K562 (cell line): ENCODE data around the gene HADH. TPM values are rescaled to one million over a fixed set of nuclear protein-coding genes. Genes with fewer than 3 reads are reported as not detected.

Experiments used
- ATAC-seq: fragments of 200-7000 bp; cut with Tn5 transposase; 3 replicates; pipeline ENCODE4 v1.9.1; 2020; ENCODE audit warnings: moderate library complexity
- BruUV-seq: library from RNA; stranded (reverse); fragments of 400-500 nt; replicated peaks from 2 replicates; lab custom pipeline; 2021; lab: Mats Ljungman, UMichigan
- CTCF ChIA-PET: fragments of 300-600 bp; formaldehyde crosslinking; extraction: SDS; loops from one replicate; lab custom pipeline; 2021; ENCODE audit warnings: low intra/inter-chr PET ratio; lab: Yijun Ruan, JAX
- POLR2A ChIA-PET: fragments of 300-600, 350-650 bp; sonication (Branson Sonifier 250); formaldehyde crosslinking; extraction: SDS; loops from one replicate; lab custom pipeline; 2021; ENCODE audit warnings: antibody characterized with exemption, inconsistent platforms; lab: Yijun Ruan, JAX
- DNase-seq, 4 experiments: peaks; one replicate each; pipeline versions ENCODE4 v3.0.0 to v3.0.0-alpha.2; 2011 to 2018; ENCODE audit warnings: low spot score in 3 of 4, mixed read lengths in 3 of 4; ENCODE audit errors: extremely low read depth in 1 of 4
- FAIRE-seq: peaks from 2 replicates; lab custom pipeline; 2011; peaks lifted over from hg19 to GRCh38; lab: Jason Lieb, UNC
- H2AFZ ChIP-seq: 2 replicates; pipeline ENCODE4 v1.6.0; 2011; ENCODE audit warnings: low read depth, low read length, control low read depth, inconsistent platforms
- H3K27ac ChIP-seq: fragments of 200-600 bp; 3 replicates; pipeline ENCODE4 v1.8.0; 2011; ENCODE audit warnings: low read depth, mild to moderate bottlenecking, control low read depth, inconsistent platforms, low read length, moderate library complexity, mixed read lengths; ENCODE audit errors: extremely low read depth
- H3K27me3 ChIP-seq, 2 experiments: fragments of 300-600 bp in 1 of 2; 2 replicates in 1 of 2; 3 replicates in 1 of 2; pipeline versions ENCODE4 v1.6.0 to v1.8.0; 2011; ENCODE audit warnings: inconsistent platforms in 2 of 2, low read length in 2 of 2, mild to moderate bottlenecking in 1 of 2, mixed read lengths in 1 of 2, moderate library complexity in 1 of 2; ENCODE audit not compliant: control insufficient read depth in 2 of 2, insufficient read depth in 2 of 2
- H3K36me3 ChIP-seq: fragments of 300-600 bp; 3 replicates; pipeline ENCODE4 v1.8.0; 2011; ENCODE audit warnings: mild to moderate bottlenecking, low read length, inconsistent platforms; ENCODE audit not compliant: control insufficient read depth, insufficient read depth
- H3K4me1 ChIP-seq, 2 experiments: fragments of 200-600 bp in 1 of 2; replicated peaks in 1 of 2; 2 replicates in 1 of 2; 3 replicates in 1 of 2; pipeline versions ENCODE4 v1.5.1 to v1.8.0; 2011; ENCODE audit warnings: inconsistent platforms in 2 of 2, low read length in 2 of 2, mild to moderate bottlenecking in 1 of 2, mixed read lengths in 1 of 2, moderate library complexity in 1 of 2; ENCODE audit not compliant: control insufficient read depth in 2 of 2, insufficient read depth in 2 of 2
- H3K4me2 ChIP-seq: 2 replicates; pipeline ENCODE4 v1.6.1; 2011; ENCODE audit warnings: low read length, control low read depth, inconsistent platforms, mixed read lengths; ENCODE audit not compliant: insufficient read depth
- H3K4me3 ChIP-seq: fragments of 200-600 bp; sonication (generic), shearing (Covaris generic); 2 replicates; pipeline ENCODE4 v1.5.1; 2016; ENCODE audit warnings: control low read depth, inconsistent platforms
- H3K79me2 ChIP-seq: fragments of 200-600 bp; 3 replicates; pipeline ENCODE4 v1.8.0; 2011; ENCODE audit warnings: low read length, inconsistent platforms; ENCODE audit not compliant: control insufficient read depth, insufficient read depth
- H3K9ac ChIP-seq, 2 experiments: 2 replicates each; pipeline versions ENCODE4 v1.6.0 to v1.6.1; 2011; ENCODE audit warnings: low read depth in 2 of 2, low read length in 2 of 2, control low read depth in 1 of 2, inconsistent platforms in 1 of 2, mild to moderate bottlenecking in 1 of 2, mixed read lengths in 1 of 2; ENCODE audit not compliant: insufficient read depth in 1 of 2
- H3K9me1 ChIP-seq: one replicate; pipeline ENCODE4 v1.6.0; 2011; ENCODE audit warnings: inconsistent platforms, mild to moderate bottlenecking, low read length, moderate library complexity; ENCODE audit not compliant: control insufficient read depth, insufficient read depth
- H3K9me3 ChIP-seq: replicated peaks from 2 replicates; pipeline ENCODE4 v1.5.1; 2011; ENCODE audit warnings: low read depth, low read length, inconsistent platforms; ENCODE audit not compliant: control insufficient read depth, insufficient read depth
- H4K20me1 ChIP-seq: replicated peaks from 2 replicates; pipeline ENCODE4 v1.6.1; 2011; ENCODE audit warnings: low read length, inconsistent platforms, mixed read lengths; ENCODE audit not compliant: control insufficient read depth, insufficient read depth
- CEBPG ChIP-seq, 3 experiments: fragments of 200-800 bp in 1 of 3; sonication (Bioruptor generic) in 1 of 3; sonication (generic) in 1 of 3; formaldehyde crosslinking in 1 of 3; IDR thresholded peaks in 2 of 3; conservative IDR thresholded peaks in 1 of 3; 2 replicates each; pipeline versions ENCODE4 v1.6.1 to v1.8.0; 2016 to 2022; ENCODE audit warnings: missing compliant biosample characterization in 2 of 3, missing genetic modification characterization in 2 of 3, mild to moderate bottlenecking in 1 of 3, missing genetic modification reagents in 1 of 3
- CHD4 ChIP-seq: fragments of 200-600 bp; sonication (generic); IDR thresholded peaks from 3 replicates; pipeline ENCODE4 v1.6.1; 2012; ENCODE audit warnings: low read depth, mild to moderate bottlenecking, mixed read lengths, low read length, inconsistent platforms; ENCODE audit not compliant: insufficient read depth, insufficient replicate concordance, poor library complexity, severe bottlenecking
- CREM ChIP-seq: IDR thresholded peaks from 2 replicates; pipeline ENCODE4 v1.6.1; 2014; ENCODE audit warnings: antibody characterized with exemption, low read depth
- HDAC8 ChIP-seq: fragments of 450-650 bp; IDR thresholded peaks from 2 replicates; pipeline ENCODE4 v1.6.1; 2016; ENCODE audit warnings: mild to moderate bottlenecking, missing genetic modification characterization, moderate library complexity, missing compliant biosample characterization
- JUND ChIP-seq, 2 experiments: IDR thresholded peaks; 2 replicates in 1 of 2; 3 replicates in 1 of 2; pipeline ENCODE4 v1.6.1; 2011; ENCODE audit warnings: borderline replicate concordance in 2 of 2, low read depth in 2 of 2, low read length in 2 of 2, improper control_type of control experiment in 1 of 2, missing biosample characterization in 1 of 2, missing genetic modification characterization in 1 of 2, missing genetic modification reagents in 1 of 2
- MYC ChIP-seq, 2 experiments: fragments of 250-450 bp in 1 of 2; sonication (Bioruptor Pico) in 1 of 2; IDR thresholded peaks; 2 replicates each; pipeline versions ENCODE4 v1.5.1 to v1.6.1; 2012 to 2021; ENCODE audit warnings: low read depth in 2 of 2, borderline replicate concordance in 1 of 2, improper control_type of control experiment in 1 of 2, low read length in 1 of 2, mild to moderate bottlenecking in 1 of 2, moderate library complexity in 1 of 2
- MYNN ChIP-seq, 2 experiments: sonication (generic); formaldehyde crosslinking in 1 of 2; IDR thresholded peaks; 2 replicates each; pipeline versions ENCODE4 v1.5.0 to v1.6.1; 2016 to 2020; ENCODE audit warnings: antibody characterized with exemption in 1 of 2, missing genetic modification reagents in 1 of 2
- POLR2G ChIP-seq: fragments of 200-400 bp; formaldehyde crosslinking; IDR thresholded peaks from 2 replicates; pipeline ENCODE4 v1.6.1; 2017; ENCODE audit warnings: low read depth, mild to moderate bottlenecking, antibody characterized with exemption, low read length, moderate library complexity
- TFAM ChIP-seq: fragments of 250-450 bp; sonication (Bioruptor Pico); conservative IDR thresholded peaks from 2 replicates; pipeline ENCODE4 v1.5.0; 2021; ENCODE audit warnings: mild to moderate bottlenecking, moderate library complexity
- ZNF184 ChIP-seq: sonication (generic); formaldehyde crosslinking; IDR thresholded peaks from 2 replicates; pipeline ENCODE4 v1.5.0; 2020; ENCODE audit warnings: missing genetic modification reagents
- ZNF347 ChIP-seq: fragments of 450-650 bp; formaldehyde crosslinking; IDR thresholded peaks from 2 replicates; pipeline ENCODE4 v1.4.0; 2020; ENCODE audit warnings: low read depth, mild to moderate bottlenecking, moderate library complexity
- WGBS: fragments of 100-300 bp; shearing (Covaris generic); methylation state at CpG from one replicate; pipeline ENCODE4 v1.1.6; 2016; ENCODE audit warnings: low coverage, mixed read lengths; ENCODE audit not compliant: insufficient coverage; ENCODE audit errors: missing lambda C conversion rate; 5-methylcytosine and 5-hydroxymethylcytosine counted together
- in situ Hi-C: fragments of 300-500 bp; cut with MboI; formaldehyde crosslinking; loops from 4 replicates; pipeline ENCODE4 v1.15.0; 2018; ENCODE audit warnings: inconsistent platforms, mixed read lengths
- intact Hi-C: fragments of 100-400 bp; cut with micrococcal nuclease; formaldehyde crosslinking; loops from 2 replicates; pipeline ENCODE4 v1.14.2; 2022
- polyA plus RNA-seq, 8 experiments: library from polyadenylated mRNA; depleted of rRNA in 4 of 8; stranded (reverse) in 5 of 8; unstranded in 3 of 8; fragments of >200 nt; fragmentation: Nextera tagmentation in 2 of 8; fragmentation: Illumina TruSeq in 1 of 8; extraction: Ambion mirVana in 2 of 8; extraction: Trizol in 1 of 8; gene quantifications; 2 replicates each; pipeline versions ENCODE4 v1.2.1 to v1.2.3, GENCODE V29; 2011 to 2014; ENCODE audit warnings: inconsistent platforms in 1 of 8, missing spikeins in 1 of 8
- total RNA-seq, 7 experiments: library from RNA; depleted of rRNA in 6 of 7; stranded (reverse); fragments of >200 nt in 6 of 7; fragmentation: Illumina TruSeq in 2 of 7; extraction: Trizol in 2 of 7; gene quantifications; 2 replicates each; pipeline versions ENCODE4 v1.2.1 to v1.2.3, GENCODE V29; 2011 to 2021; ENCODE audit warnings: low replicate concordance in 1 of 7
- TF ChIP-seq, protein P1 (sequence below), 3 experiments: IDR thresholded peaks in 2 of 3; conservative IDR thresholded peaks in 1 of 3; 2 replicates each; pipeline ENCODE4 v1.5.1; 2011 to 2012; ENCODE audit warnings: low read length in 3 of 3, mild to moderate bottlenecking in 3 of 3, control low read depth in 2 of 3, improper control_type of control experiment in 1 of 3, inconsistent platforms in 1 of 3, low read depth in 1 of 3, mixed read lengths in 1 of 3, moderate library complexity in 1 of 3; ENCODE audit not compliant: insufficient read depth in 2 of 3
- TF ChIP-seq, protein P2 (sequence below): fragments of 450-650 bp; IDR thresholded peaks from 2 replicates; pipeline ENCODE4 v1.6.1; 2016; ENCODE audit warnings: missing biosample characterization, missing genetic modification characterization
- TF ChIP-seq, protein P3 (sequence below): fragments of 250-450 bp; sonication (Bioruptor Pico); IDR thresholded peaks from 2 replicates; pipeline ENCODE4 v1.5.0; 2021

The HADH gene
- total and polyA plus RNA-seq, 9 of the 15 experiments (the other 6 are each of a cell fraction or from before 2014, with no cell fraction given) = 9.4 to 73.3 (median 32.8) TPM

DNA sequence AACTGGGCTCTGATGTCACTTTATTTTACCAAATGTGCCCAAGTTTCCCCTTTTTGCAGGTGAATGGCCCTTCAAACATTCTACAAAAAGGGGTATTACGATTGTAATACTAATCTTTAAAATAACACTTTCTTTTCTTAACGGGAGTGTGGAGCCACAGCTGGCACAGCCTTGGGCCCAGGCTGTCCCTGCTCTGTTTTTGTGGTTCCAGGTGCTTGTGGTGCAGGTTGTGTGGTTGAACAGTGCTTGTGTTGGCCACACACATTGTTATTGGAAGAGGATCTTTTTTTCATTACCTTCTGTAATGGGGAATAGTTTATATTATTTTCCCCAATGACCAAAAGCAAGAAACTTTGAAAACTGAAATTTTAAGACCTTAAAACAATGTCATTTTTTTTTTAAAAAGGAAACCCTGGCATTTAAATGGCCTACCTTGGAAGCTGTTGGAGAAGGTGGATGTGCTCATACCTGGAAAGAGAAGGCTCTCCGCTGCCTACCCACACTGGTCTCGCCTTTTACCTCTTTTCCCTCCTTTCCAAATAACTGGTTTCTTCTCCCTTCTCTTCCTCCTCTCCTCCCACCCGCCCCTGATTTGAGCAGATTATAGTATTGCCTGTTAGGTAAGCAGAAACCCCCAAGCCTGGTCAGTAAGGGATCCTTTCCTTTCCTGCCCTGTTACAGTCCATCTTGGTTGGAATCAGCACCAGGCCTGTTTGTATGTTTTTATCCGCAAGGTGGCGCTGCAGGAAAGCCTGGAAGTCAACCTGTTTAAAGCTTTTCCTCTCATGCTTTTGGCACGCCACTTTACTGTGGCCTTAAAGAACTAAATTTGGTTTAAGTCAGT lies 28.6 kb downstream of the HADH start:
- Histone ChIP-seq H3K9me3 (no peaks in the 10 kb centered on the region), H3K9me1 (no peaks in the 10 kb centered on the region), H3K4me3 (no peak overlapping the region), H2AFZ (no peak overlapping the region), H3K36me3 (peaks cover 50% of the 10 kb centered on the region; the same call in 2 of the 3 replicates), H3K27ac (no peak overlapping the region), H3K27me3 (no peaks in the 10 kb centered on the region), H4K20me1 (no peaks in the 10 kb centered on the region), H3K4me2 (no peak overlapping the region), H3K9ac (no peak overlapping the region), H3K4me1 (peaks cover 0 to 4% of the 10 kb centered on the region in 2 experiments; a peak in 3 of 5 replicates), H3K79me2 (no peaks in the 10 kb centered on the region)
- BruUV-seq = no TSS peak
- intact Hi-C loops = loop anchor here (1.0 to 5.0 kb wide), 3 partner anchors 164 to 554 kb away; no protein-coding TSS in a partner anchor
- POLR2A ChIA-PET = interaction anchor here (0.6 to 0.8 kb wide), 3 partner anchors 10 to 482 kb away, joined by 3 read pairs; no protein-coding TSS in a partner anchor
- in situ Hi-C loops = loop anchor here (5.0 kb wide), 1 partner anchor 554 kb away; no protein-coding TSS in a partner anchor
- ATAC-seq = peak; percentile 97
- 33% methylated on average over 8 of the region's 8 CpGs for WGBS
- CTCF ChIA-PET = interaction anchor here (3.6 kb wide), 1 partner anchor 554 kb away, joined by 19 read pairs; no protein-coding TSS in a partner anchor
- FAIRE-seq = peak; percentile 96
- peak; percentile 71 to 85 (median 80) for DNase-seq
- TF ChIP-seq HDAC8 (tag) (no peak), CEBPG (CRISPR knock-in tag; IDR thresholded peaks at IDR 0.05) (no peak), CEBPG (tag; conservative IDR thresholded peaks at IDR 0.05 in 1 of 2, IDR thresholded peaks at IDR 0.05 in 1 of 2) (no peak), MYNN (IDR thresholded peaks at IDR 0.05) (no peak), MYNN (CRISPR knock-in tag; IDR thresholded peaks at IDR 0.05) (no peak), CREM (0 out of 2 replicates have a peak, but pooled peaks have one; percentile 18), CHD4 (no peak), ZNF184 (CRISPR knock-in tag) (no peak), TFAM (no peak), POLR2G (no peak), ZNF347 (CRISPR knock-in tag) (no peak), MYC (IDR thresholded peaks at IDR 0.05; ENCODE audit: low read depth, low read length) (no peak), MYC (CRISPR knock-in tag; IDR thresholded peaks at IDR 0.05; ENCODE audit: borderline replicate concordance, low read depth) (no peak), JUND (IDR thresholded peaks at IDR 0.05; ENCODE audit: borderline replicate concordance, low read depth, low read length) (peak; percentile 27; the same call in 1 of the 2 replicates), JUND (tag; IDR thresholded peaks at IDR 0.05; ENCODE audit: borderline replicate concordance, low read depth, low read length) (0 out of 3 replicates have a peak, but pooled peaks have one; percentile 14)
- TF ChIP-seq, protein P1, sequence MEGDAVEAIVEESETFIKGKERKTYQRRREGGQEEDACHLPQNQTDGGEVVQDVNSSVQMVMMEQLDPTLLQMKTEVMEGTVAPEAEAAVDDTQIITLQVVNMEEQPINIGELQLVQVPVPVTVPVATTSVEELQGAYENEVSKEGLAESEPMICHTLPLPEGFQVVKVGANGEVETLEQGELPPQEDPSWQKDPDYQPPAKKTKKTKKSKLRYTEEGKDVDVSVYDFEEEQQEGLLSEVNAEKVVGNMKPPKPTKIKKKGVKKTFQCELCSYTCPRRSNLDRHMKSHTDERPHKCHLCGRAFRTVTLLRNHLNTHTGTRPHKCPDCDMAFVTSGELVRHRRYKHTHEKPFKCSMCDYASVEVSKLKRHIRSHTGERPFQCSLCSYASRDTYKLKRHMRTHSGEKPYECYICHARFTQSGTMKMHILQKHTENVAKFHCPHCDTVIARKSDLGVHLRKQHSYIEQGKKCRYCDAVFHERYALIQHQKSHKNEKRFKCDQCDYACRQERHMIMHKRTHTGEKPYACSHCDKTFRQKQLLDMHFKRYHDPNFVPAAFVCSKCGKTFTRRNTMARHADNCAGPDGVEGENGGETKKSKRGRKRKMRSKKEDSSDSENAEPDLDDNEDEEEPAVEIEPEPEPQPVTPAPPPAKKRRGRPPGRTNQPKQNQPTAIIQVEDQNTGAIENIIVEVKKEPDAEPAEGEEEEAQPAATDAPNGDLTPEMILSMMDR (IDR thresholded peaks at IDR 0.05 in 2 of 3, conservative IDR thresholded peaks at IDR 0.05 in 1 of 3; ENCODE audit: insufficient read depth in 2 of 3, low read depth in 1 of 3, low read length in 3 of 3) = peak; percentile 82 to 85 (median 84)
- TF ChIP-seq, protein P2, sequence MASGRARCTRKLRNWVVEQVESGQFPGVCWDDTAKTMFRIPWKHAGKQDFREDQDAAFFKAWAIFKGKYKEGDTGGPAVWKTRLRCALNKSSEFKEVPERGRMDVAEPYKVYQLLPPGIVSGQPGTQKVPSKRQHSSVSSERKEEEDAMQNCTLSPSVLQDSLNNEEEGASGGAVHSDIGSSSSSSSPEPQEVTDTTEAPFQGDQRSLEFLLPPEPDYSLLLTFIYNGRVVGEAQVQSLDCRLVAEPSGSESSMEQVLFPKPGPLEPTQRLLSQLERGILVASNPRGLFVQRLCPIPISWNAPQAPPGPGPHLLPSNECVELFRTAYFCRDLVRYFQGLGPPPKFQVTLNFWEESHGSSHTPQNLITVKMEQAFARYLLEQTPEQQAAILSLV = no peak
- TF ChIP-seq, protein P3, sequence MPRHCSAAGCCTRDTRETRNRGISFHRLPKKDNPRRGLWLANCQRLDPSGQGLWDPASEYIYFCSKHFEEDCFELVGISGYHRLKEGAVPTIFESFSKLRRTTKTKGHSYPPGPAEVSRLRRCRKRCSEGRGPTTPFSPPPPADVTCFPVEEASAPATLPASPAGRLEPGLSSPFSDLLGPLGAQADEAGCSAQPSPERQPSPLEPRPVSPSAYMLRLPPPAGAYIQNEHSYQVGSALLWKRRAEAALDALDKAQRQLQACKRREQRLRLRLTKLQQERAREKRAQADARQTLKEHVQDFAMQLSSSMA (CRISPR knock-in tag) = no peak
